NCI-H82 treated with DMSO at 0.1 percent for 48 hours (cell line): ENCODE measurements around the gene CAB39L.
"Not testable (repeated sequence)": the region's sequence is repeated elsewhere in the genome, so short reads cannot be mapped to it uniquely, and the experiment has no call there.

Source experiments
- DNase-seq: peaks from one replicate; lab custom pipeline; 2025; ENCODE audit not compliant: unreplicated experiment; lab: John Stamatoyannopoulos, UW

CAB39L gene

GRCh38 chr13:49294723-49295122 is 149.1 kb downstream of the CAB39L start:
- not testable (repeated sequence) for DNase-seq

- DNase-seq: peak; percentile 45
Observed at GRCh38 chr13:49292742-49293486, 150.9 kb downstream of the CAB39L start.

GRCh38 chr13:49288458-49288857 is 155.4 kb downstream of the CAB39L start:
- no peak for DNase-seq

DNA sequence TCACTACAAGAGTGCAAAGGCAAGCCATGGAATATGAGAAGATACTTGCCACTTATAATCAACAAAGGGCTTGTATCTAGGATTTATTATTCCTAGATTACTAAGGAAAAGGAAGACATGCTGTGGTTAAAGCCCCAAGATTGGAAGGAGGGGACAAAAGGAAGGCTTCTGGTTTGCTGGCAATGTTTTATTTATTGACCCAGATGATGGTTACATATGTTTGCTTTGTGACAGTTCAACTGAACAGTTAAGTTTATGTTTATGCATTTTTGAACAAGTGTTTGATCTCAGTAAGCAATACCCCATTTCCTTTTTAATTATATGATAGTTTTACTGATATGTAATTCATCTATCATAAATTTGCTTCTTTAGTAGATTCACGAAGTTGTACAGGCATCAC is 155.9 kb downstream of the CAB39L start:
- DNase-seq: no peak

- DNase-seq: no peak
Observed at GRCh38 chr13:49279885-49280284, 164.0 kb downstream of the CAB39L start.

DNA sequence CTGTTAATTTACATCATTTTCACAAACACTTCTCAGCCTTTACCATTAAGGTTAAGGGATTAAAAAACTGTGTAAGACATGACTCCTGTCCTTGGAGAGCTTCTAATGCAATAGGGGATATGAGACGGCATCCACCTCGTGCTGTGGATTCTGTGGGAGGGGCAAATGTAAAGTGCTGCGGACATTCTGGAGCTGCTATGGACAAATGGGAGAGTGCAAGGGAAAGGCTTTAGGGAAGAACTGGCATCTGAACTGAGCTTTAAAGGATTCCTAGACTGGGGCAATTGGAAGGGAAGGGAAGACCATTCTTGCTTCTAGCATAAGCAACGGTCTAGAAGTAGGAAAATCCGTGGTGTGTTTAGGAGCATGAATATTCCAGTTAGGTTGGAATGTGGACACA is 164.8 kb downstream of the CAB39L start:
- no peak for DNase-seq

DNA sequence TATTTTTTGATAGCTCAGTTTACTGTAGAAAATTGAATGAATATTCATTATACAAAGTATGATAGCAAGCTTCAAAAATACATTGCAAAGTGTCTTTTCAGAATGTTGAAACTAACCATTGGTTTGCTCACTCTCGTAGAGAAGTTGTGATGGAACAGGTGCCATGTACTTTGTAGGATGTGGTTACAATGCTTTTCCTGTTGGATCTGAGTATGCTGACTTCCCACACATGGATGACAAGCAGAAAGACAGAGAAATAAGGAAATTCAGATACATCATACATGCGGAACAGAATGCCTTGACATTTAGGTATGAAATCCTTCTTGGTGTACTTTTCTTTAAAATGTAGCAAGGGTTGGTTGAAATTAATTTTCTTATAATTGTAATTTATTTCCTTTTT is 165.7 kb downstream of the CAB39L start:
- no peak for DNase-seq

DNA sequence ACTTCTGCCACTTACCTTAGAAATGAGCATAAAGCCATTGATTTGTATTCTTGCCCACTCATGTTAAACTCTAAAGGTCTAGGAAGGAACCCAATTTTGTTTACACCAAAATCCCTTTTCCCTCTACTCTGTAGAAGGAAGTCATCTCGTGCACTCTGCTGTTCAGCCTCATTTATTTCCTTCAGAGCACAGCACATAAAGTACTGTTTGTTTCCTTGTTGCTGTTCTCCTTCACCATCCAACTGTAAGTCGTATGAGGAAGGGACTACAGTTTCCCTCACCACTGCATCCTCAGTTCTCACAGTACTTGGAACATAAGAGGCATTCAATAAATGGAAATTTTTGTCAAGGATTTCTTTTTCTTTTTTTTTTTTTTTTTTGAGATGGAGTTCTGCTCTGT is 171.6 kb downstream of the CAB39L start:
- DNase-seq: no peak

DNA sequence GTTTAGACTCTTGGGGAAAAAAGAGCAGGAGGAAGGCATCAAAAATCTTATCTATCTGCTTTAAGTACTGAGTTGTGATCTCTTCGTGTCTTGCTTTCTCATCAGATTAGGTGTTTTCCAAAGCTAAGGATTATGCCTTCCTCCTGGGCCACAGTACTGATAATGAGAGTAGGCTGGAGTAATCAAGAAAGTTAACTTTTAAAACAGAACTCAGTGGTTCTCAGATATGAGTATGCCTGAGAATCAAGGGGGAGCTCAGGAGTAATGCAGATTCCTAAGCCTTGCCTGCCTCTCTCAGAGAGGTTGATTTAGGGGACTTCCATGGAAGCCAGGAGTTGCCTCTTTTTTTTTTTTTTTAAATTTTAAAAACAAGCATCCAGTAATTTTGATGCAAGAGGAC is 172.6 kb downstream of the CAB39L start:
- DNase-seq: no peak

- DNase-seq: peak; percentile 17
Observed at GRCh38 chr13:49265822-49266221, 178.0 kb downstream of the CAB39L start.

GRCh38 chr13:49262634-49263033 is 181.2 kb downstream of the CAB39L start:
- no peak for DNase-seq

GRCh38 chr13:49259586-49259985 is 184.3 kb downstream of the CAB39L start:
- DNase-seq: no peak
